Transverse colon (tissue), 4 donors: Measurements from ENCODE around the gene CBLN4. TPM values are rescaled to one million over a fixed set of nuclear protein-coding genes. Genes with fewer than 3 reads are reported as not detected.

Experiments used
- DNase-seq: peaks from one replicate; pipeline ENCODE4 v3.0.0-alpha.2; 2019
- H3K27ac ChIP-seq, 4 donors: fragments of 200-600 bp; sonication (generic); 2 replicates each; pipeline ENCODE4 v1.5.1; 2016 to 2018; ENCODE audit warnings: inconsistent platforms in 4 of 4
- H3K27me3 ChIP-seq: fragments of 200-600 bp; sonication (generic); 2 replicates; pipeline ENCODE4 v1.5.1; 2017; ENCODE audit warnings: inconsistent platforms
- H3K36me3 ChIP-seq, 4 donors: fragments of 200-600 bp; sonication (generic); 2 replicates each; pipeline ENCODE4 v1.5.1; 2017 to 2019; ENCODE audit warnings: inconsistent platforms in 4 of 4
- H3K4me1 ChIP-seq, 4 donors: fragments of 200-600 bp; sonication (generic); 2 replicates each; pipeline ENCODE4 v1.5.1; 2017 to 2020; ENCODE audit warnings: inconsistent platforms in 4 of 4
- H3K4me3 ChIP-seq, 4 donors: fragments of 200-600 bp; sonication (generic); 1 replicate in 1 of 4; 2 replicates in 3 of 4; pipeline versions ENCODE4 v1.5.1 to v1.6.1; 2017 to 2019; ENCODE audit warnings: inconsistent platforms in 4 of 4
- H3K9me3 ChIP-seq, 2 donors: fragments of 200-600 bp; sonication (generic); 2 replicates each; pipeline ENCODE4 v1.5.1; 2017 to 2019; ENCODE audit warnings: inconsistent platforms in 2 of 2
- CTCF ChIP-seq, 5 experiments: fragments of 200-600 bp in 3 of 5; fragments of 450-650 bp in 2 of 5; sonication (generic) in 3 of 5; IDR thresholded peaks; 1 replicate in 2 of 5; 2 replicates in 3 of 5; pipeline ENCODE4 v1.5.1; 2016 to 2017; ENCODE audit warnings: antibody characterized with exemption in 5 of 5, inconsistent platforms in 3 of 5, mild to moderate bottlenecking in 2 of 5, moderate library complexity in 1 of 5
- EP300 ChIP-seq: sonication (generic); formaldehyde crosslinking; IDR thresholded peaks from one replicate; pipeline ENCODE4 v1.6.1; 2017; ENCODE audit warnings: antibody characterized with exemption, low read depth
- POLR2A ChIP-seq: fragments of 450-650 bp; IDR thresholded peaks from one replicate; pipeline ENCODE4 v1.6.1; 2016; ENCODE audit warnings: antibody characterized with exemption, mild to moderate bottlenecking, moderate library complexity
- POLR2AphosphoS5 ChIP-seq, 3 donors: sonication (generic); formaldehyde crosslinking; IDR thresholded peaks; one replicate each; pipeline ENCODE4 v1.6.1; 2016; ENCODE audit warnings: antibody characterized with exemption in 3 of 3
- WGBS, 2 donors: methylation state at CpG; one replicate each; pipeline ENCODE4 v1.1.5; 2018; ENCODE audit warnings: low coverage in 1 of 2; 5-methylcytosine and 5-hydroxymethylcytosine counted together
- in situ Hi-C, 4 donors: fragments of 200-750 bp; cut with MboI; loops; one replicate each; pipeline versions ENCODE4 v1.15.0 to v1.15.1; 2017; ENCODE audit warnings: low sequenced_read_pairs in 3 of 4, low pct_ligation_motif_present in 1 of 4, low pct_unique_long_range_greater_than_20kb in 1 of 4
- intact Hi-C: fragments of 100-400 bp; cut with DNase I; formaldehyde crosslinking; loops from one replicate; pipeline ENCODE4 v1.15.1; 2023; ENCODE audit warnings: low total_unique reads
- total RNA-seq, 4 donors: library from RNA; depleted of rRNA; stranded (reverse); fragments of >200 nt; gene quantifications; one replicate each; pipeline ENCODE4 v1.1.0, GENCODE V29; 2016

CBLN4 gene
- total RNA-seq = under 1 TPM in 1 of 4 donors, not detected in 3; 0.14 TPM

DNA sequence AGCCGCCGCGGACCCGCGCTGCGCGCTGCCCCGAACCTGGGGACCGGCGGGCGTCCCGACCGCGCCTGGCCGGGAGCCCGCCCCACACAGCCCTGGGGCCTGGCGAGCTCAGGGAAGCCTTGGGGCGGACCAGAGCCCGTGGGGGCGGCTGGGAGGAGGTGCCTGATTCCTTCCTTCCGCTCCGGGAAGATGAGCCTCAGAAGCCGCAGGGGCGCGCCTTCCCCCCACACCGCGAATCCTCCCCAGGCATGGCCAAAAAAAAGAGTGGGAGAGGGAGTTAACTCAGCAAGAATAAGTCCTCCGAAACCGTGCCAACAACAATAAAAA lies at the start of gene CBLN4:
TSS of gene CBLN4 (minus strand) at position 131 of the 327 bp plus-strand sequence. CDS start 1,348 bp downstream, outside the sequence.
- WGBS, 2 donors = 27% methylated on average over 13 of the region's 29 CpGs; no CpG with 5 or more reads in 1 of the 2 donors
- no peaks in the 10 kb centered on the region for H3K9me3 ChIP-seq
- peaks cover 0 to 7% (median 3%) of the 10 kb centered on the region in 4 donors for H3K4me1 ChIP-seq
- in situ Hi-C loops (no loop called here), intact Hi-C loops (no loop called here)
- peaks cover 63% of the 10 kb centered on the region for H3K27me3 ChIP-seq
- H3K27ac ChIP-seq = no peak within 1 kb of the TSS
- H3K36me3 ChIP-seq = no peaks in the 10 kb centered on the region
- no peak for TF ChIP-seq CTCF (IDR thresholded peaks at IDR 0.05)
- TF ChIP-seq POLR2A = no peak
- no peak for TF ChIP-seq EP300
- TF ChIP-seq POLR2AphosphoS5 (IDR thresholded peaks at IDR 0.05) = no peak
- no peak within 1 kb of the TSS for H3K4me3 ChIP-seq
- no peak for DNase-seq

GRCh38 chr20:56043227-56043626 lies 37.9 kb upstream of the CBLN4 start:
- in situ Hi-C loops = loop anchor here in 1 of 4 donors (25.0 kb wide), 1 partner anchor 94 kb away; no protein-coding TSS in a partner anchor
- Histone ChIP-seq H3K4me3 (no peak overlapping the region), H3K4me1 (no peaks in the 10 kb centered on the region), H3K27ac (no peak overlapping the region), H3K27me3 (no peaks in the 10 kb centered on the region), H3K9me3 (no peaks in the 10 kb centered on the region), H3K36me3 (no peaks in the 10 kb centered on the region)
- no peak for DNase-seq
- TF ChIP-seq POLR2AphosphoS5 (IDR thresholded peaks at IDR 0.05) (no peak), POLR2A (no peak), CTCF (IDR thresholded peaks at IDR 0.05) (no peak), EP300 (no peak)
- WGBS, 2 donors = 89% methylated on average over 5 to 6 of the region's 6 CpGs
- intact Hi-C loops = no loop called here

GRCh38 chr20:56032251-56032650 lies 26.9 kb upstream of the CBLN4 start:
- H3K27me3 ChIP-seq = no peaks in the 10 kb centered on the region
- intact Hi-C loops = no loop called here
- WGBS, 2 donors = 51 to 68% methylated on average over 3 of the region's 3 CpGs
- no peaks in the 10 kb centered on the region for H3K36me3 ChIP-seq
- no peak for DNase-seq
- in situ Hi-C loops = loop anchor here in 1 of 4 donors (25.0 kb wide), 1 partner anchor 105 kb away; no protein-coding TSS in a partner anchor
- TF ChIP-seq POLR2A (no peak), EP300 (no peak), POLR2AphosphoS5 (IDR thresholded peaks at IDR 0.05) (no peak), CTCF (IDR thresholded peaks at IDR 0.05) (no peak)
- H3K27ac ChIP-seq = no peak overlapping the region
- no peaks in the 10 kb centered on the region for H3K4me1 ChIP-seq
- H3K4me3 ChIP-seq = no peak overlapping the region
- H3K9me3 ChIP-seq = peaks cover 31 to 36% of the 10 kb centered on the region in 2 donors

- Histone ChIP-seq H3K27me3 (no peaks in the 10 kb centered on the region), H3K27ac (no peak overlapping the region), H3K36me3 (no peaks in the 10 kb centered on the region), H3K9me3 (no peaks in the 10 kb centered on the region), H3K4me3 (no peak overlapping the region), H3K4me1 (no peaks in the 10 kb centered on the region)
- no peak for DNase-seq
- 57 to 76% methylated on average over 2 of the region's 2 CpGs for WGBS, 2 donors
- no peak for TF ChIP-seq POLR2AphosphoS5 (IDR thresholded peaks at IDR 0.05)
- TF ChIP-seq POLR2A = no peak
- TF ChIP-seq EP300 = no peak
- no peak for TF ChIP-seq CTCF (IDR thresholded peaks at IDR 0.05)
- in situ Hi-C loops (no loop called here), intact Hi-C loops (no loop called here)
Observed at GRCh38 chr20:56018716-56019115, 13.4 kb upstream of the CBLN4 start.
